B cell (primary cell): ENCODE data around the gene FRRS1. TPM values are rescaled to one million over a fixed set of nuclear protein-coding genes. Genes with fewer than 3 reads are reported as not detected.
"Not testable (repeated sequence)": the region's sequence is repeated elsewhere in the genome, so short reads cannot be mapped to it uniquely, and the experiment has no call there.

Source experiments
- ATAC-seq: fragments of 200-7000 bp; cut with Tn5 transposase; one replicate; pipeline ENCODE4 v1.10.0; 2021; ENCODE audit warnings: low read depth, mild to moderate bottlenecking, moderate number of reproducible peaks, moderate library complexity
- CTCF ChIA-PET: fragments of 350-600 bp; sonication (Branson Sonifier 250); formaldehyde crosslinking; loops from one replicate; lab custom pipeline; 2021; ENCODE audit warnings: antibody characterized with exemption, inconsistent platforms; lab: Charles Lee
- POLR2A ChIA-PET: fragments of 350-600 bp; sonication (Branson Sonifier 250); formaldehyde crosslinking; loops from one replicate; lab custom pipeline; 2021; ENCODE audit warnings: antibody characterized with exemption; lab: Charles Lee
- DNase-seq: peaks from one replicate; pipeline ENCODE4 v3.0.0; 2013
- H2AFZ ChIP-seq: 2 replicates; pipeline ENCODE4 v1.6.1; 2012; ENCODE audit warnings: mild to moderate bottlenecking, low read depth, low read length; ENCODE audit not compliant: insufficient read depth, poor library complexity, severe bottlenecking
- H3K27ac ChIP-seq, 2 donors: 1 replicate in 1 of 2; 2 replicates in 1 of 2; pipeline ENCODE4 v1.5.1; 2012 to 2013; ENCODE audit warnings: low read length in 2 of 2, mild to moderate bottlenecking in 2 of 2, moderate library complexity in 1 of 2
- H3K27me3 ChIP-seq, 4 experiments: fragments of 200-600 bp in 1 of 4; sonication (generic) in 1 of 4; replicated peaks in 1 of 4; 1 replicate in 2 of 4; 2 replicates in 2 of 4; pipeline versions ENCODE4 v1.6.1 to v1.7.0; 2013 to 2016; ENCODE audit warnings: low read length in 3 of 4, mild to moderate bottlenecking in 2 of 4, mixed read lengths in 1 of 4, moderate library complexity in 1 of 4; ENCODE audit not compliant: insufficient read depth in 4 of 4, control insufficient read depth in 3 of 4; ENCODE audit errors: control extremely low read depth in 1 of 4
- H3K36me3 ChIP-seq, 2 experiments: replicated peaks in 1 of 2; 1 replicate in 1 of 2; 2 replicates in 1 of 2; pipeline versions ENCODE4 v1.6.1 to v1.7.1; 2013; ENCODE audit warnings: low read length in 1 of 2; ENCODE audit not compliant: insufficient read depth in 2 of 2, control insufficient read depth in 1 of 2; ENCODE audit errors: control extremely low read depth in 1 of 2, extremely low read depth in 1 of 2
- H3K4me1 ChIP-seq, 2 donors: fragments of 200-600 bp in 1 of 2; sonication (generic) in 1 of 2; 1 replicate in 1 of 2; 2 replicates in 1 of 2; pipeline versions ENCODE4 v1.5.1 to v1.6.1; 2013 to 2017; ENCODE audit warnings: low read length in 2 of 2; ENCODE audit not compliant: control insufficient read depth in 2 of 2, insufficient read depth in 2 of 2
- H3K4me2 ChIP-seq: replicated peaks from 2 replicates; pipeline ENCODE3; 2012; ENCODE audit warnings: mild to moderate bottlenecking, low read depth, low read length; ENCODE audit not compliant: poor library complexity, severe bottlenecking
- H3K4me3 ChIP-seq, 5 experiments: fragments of 200-600 bp in 1 of 5; sonication (generic) in 1 of 5; 1 replicate in 3 of 5; 2 replicates in 2 of 5; pipeline versions ENCODE4 v1.5.1 to v1.7.0; 2011 to 2016; ENCODE audit warnings: low read length in 4 of 5, mild to moderate bottlenecking in 4 of 5, low read depth in 2 of 5, control low read depth in 1 of 5, moderate library complexity in 1 of 5; ENCODE audit not compliant: insufficient read depth in 1 of 5; ENCODE audit errors: control extremely low read depth in 1 of 5, extremely low read depth in 1 of 5
- H3K79me2 ChIP-seq: fragments of 200-600 bp; sonication (generic); one replicate; pipeline ENCODE4 v1.6.0; 2016; ENCODE audit warnings: low read length; ENCODE audit not compliant: control insufficient read depth, insufficient read depth
- H3K9ac ChIP-seq: fragments of 200-600 bp; sonication (generic); 2 replicates; pipeline ENCODE4 v1.6.1; 2017; ENCODE audit warnings: mild to moderate bottlenecking, low read length, moderate library complexity
- H3K9me3 ChIP-seq, 3 donors: one replicate each; pipeline versions ENCODE4 v1.6.1 to v1.7.1; 2013; ENCODE audit warnings: low read length in 2 of 3; ENCODE audit not compliant: control insufficient read depth in 2 of 3, insufficient read depth in 1 of 3; ENCODE audit errors: control extremely low read depth in 1 of 3
- H4K20me1 ChIP-seq: 2 replicates; pipeline ENCODE4 v1.6.0; 2012; ENCODE audit warnings: mild to moderate bottlenecking, low read length; ENCODE audit not compliant: insufficient read depth, control insufficient read depth, poor library complexity, severe bottlenecking
- H3K27ac Mint-ChIP-seq: one replicate; pipeline ENCODE4 v1.8.0; 2021; ENCODE audit warnings: mixed read lengths
- H3K27me3 Mint-ChIP-seq: one replicate; pipeline ENCODE4 v1.8.0; 2021; ENCODE audit warnings: mixed read lengths
- H3K4me1 Mint-ChIP-seq: one replicate; pipeline ENCODE4 v1.8.0; 2021; ENCODE audit warnings: mixed read lengths
- H3K4me3 Mint-ChIP-seq: one replicate; pipeline ENCODE4 v1.8.0; 2021; ENCODE audit warnings: mixed read lengths
- H3K9me3 Mint-ChIP-seq: one replicate; pipeline ENCODE4 v1.8.0; 2022; ENCODE audit warnings: mixed read lengths; ENCODE audit not compliant: insufficient read depth
- CTCF ChIP-seq: fragments of 200-600 bp; IDR thresholded peaks from one replicate; pipeline ENCODE4 v1.8.0; 2022; ENCODE audit warnings: antibody characterized with exemption, mild to moderate bottlenecking
- EZH2 ChIP-seq: IDR thresholded peaks from 2 replicates; pipeline ENCODE4 v1.6.1; 2012; ENCODE audit warnings: borderline replicate concordance, low read depth, mild to moderate bottlenecking, moderate library complexity, low read length; ENCODE audit not compliant: insufficient read depth, poor library complexity, severe bottlenecking
- WGBS: methylation state at CpG from one replicate; pipeline ENCODE4 v1.1.5; 2013; ENCODE audit warnings: missing lambda C conversion rate; ENCODE audit not compliant: insufficient coverage; 5-methylcytosine and 5-hydroxymethylcytosine counted together
- intact Hi-C: fragments of 100-400 bp; cut with micrococcal nuclease; formaldehyde crosslinking; loops from one replicate; pipeline ENCODE4 v1.10.0; 2022
- polyA plus RNA-seq: library from polyadenylated mRNA; depleted of rRNA; stranded (reverse); fragments of >200 nt; gene quantifications from 2 replicates; pipeline ENCODE4 v1.2.3, GENCODE V29; 2012
- total RNA-seq, 2 donors: library from RNA; stranded (reverse); fragments of 120-200 nt in 1 of 2; gene quantifications; 1 replicate in 1 of 2; 2 replicates in 1 of 2; pipeline versions ENCODE4 v1.2.3 to v1.2.4, GENCODE V29; 2013 to 2022

FRRS1 gene
- total and polyA plus RNA-seq, 2 donors (not counting 1 experiment from before 2014, with no cell fraction given), result 0.73 to 0.96 TPM

- POLR2A ChIA-PET, CTCF ChIA-PET, H3K27ac ChIP-seq, H3K79me2 ChIP-seq, H4K20me1 ChIP-seq, H3K9me3 Mint-ChIP-seq, H3K4me3 ChIP-seq, intact Hi-C loops, H3K27me3 ChIP-seq, H3K27me3 Mint-ChIP-seq, H3K9me3 ChIP-seq, H3K4me2 ChIP-seq, ATAC-seq, H3K9ac ChIP-seq, H3K36me3 ChIP-seq, H2AFZ ChIP-seq: not testable (repeated sequence)
- H3K4me3 Mint-ChIP-seq, result peak overlapping the region; percentile 10
- 3% methylated on average over 6 of the region's 9 CpGs for WGBS
- peaks cover 21% of the 10 kb centered on the region for H3K4me1 Mint-ChIP-seq
- peaks cover 8 to 13% of the 10 kb centered on the region in 2 donors for H3K4me1 ChIP-seq
- peak; percentile 53 for DNase-seq
- peak overlapping the region; percentile 64 for H3K27ac Mint-ChIP-seq
These were observed 27.4 kb upstream of the FRRS1 start for GRCh38 chr1:99793861-99794260.

- H3K9me3 ChIP-seq, result no peaks in the 10 kb centered on the region
- 100% methylated on average over 1 of the region's 2 CpGs for WGBS
- TF ChIP-seq CTCF (no peak), EZH2 (no peak)
- H3K4me1 ChIP-seq, result peaks cover 23 to 34% of the 10 kb centered on the region in 2 donors
- DNase-seq (no peak), ATAC-seq (no peak)
- no peak overlapping the region for H2AFZ ChIP-seq
- no peak overlapping the region for H3K27ac Mint-ChIP-seq
- H3K4me1 Mint-ChIP-seq, result peaks cover 28% of the 10 kb centered on the region
- no peak overlapping the region for H3K9ac ChIP-seq
- no peak overlapping the region for H3K27ac ChIP-seq
- H3K79me2 ChIP-seq, result no peaks in the 10 kb centered on the region
- intact Hi-C loops, result no loop called here
- H3K4me3 Mint-ChIP-seq, result no peak overlapping the region
- no peak overlapping the region for H3K4me3 ChIP-seq
- no peak overlapping the region for H3K4me2 ChIP-seq
- H3K27me3 Mint-ChIP-seq, result peaks cover 7% of the 10 kb centered on the region
- CTCF ChIA-PET, result interaction anchor here (1.3 kb wide), 1 partner anchor 13 kb away, joined by 3 read pairs; no protein-coding TSS in a partner anchor
- no peaks in the 10 kb centered on the region for H4K20me1 ChIP-seq
- POLR2A ChIA-PET, result no interaction called here
- no peaks in the 10 kb centered on the region for H3K9me3 Mint-ChIP-seq
- peaks cover 0 to 7% (median 5%) of the 10 kb centered on the region in 4 experiments for H3K27me3 ChIP-seq
- no peaks in the 10 kb centered on the region for H3K36me3 ChIP-seq
These were observed 23.3 kb upstream of the FRRS1 start for GRCh38 chr1:99789715-99790114.
